ENCODE data around the gene LGR6. TPM values are rescaled to one million over a fixed set of nuclear protein-coding genes. Genes with fewer than 3 reads are reported as not detected.
"Not testable (repeated sequence)": the region's sequence is repeated elsewhere in the genome, so short reads cannot be mapped to it uniquely, and the experiment has no call there.

The LGR6 gene
- polyA plus RNA-seq, 3 donors, result 0.64 to 1.2 (median 1.1) TPM

- no peak for DNase-seq (ENCODE audit: low read depth in 3 of 3, low spot score in 2 of 3)
Observed at GRCh38 chr1:202237052-202237451, 43.5 kb downstream of the LGR6 start.

- DNase-seq (ENCODE audit: low read depth in 3 of 3, low spot score in 2 of 3), result no peak
Observed at GRCh38 chr1:202238914-202239313, 45.3 kb downstream of the LGR6 start.

- DNase-seq (ENCODE audit: low read depth in 3 of 3, low spot score in 2 of 3), result not testable (repeated sequence)
Observed at GRCh38 chr1:202240226-202240625, 46.6 kb downstream of the LGR6 start.

GRCh38 chr1:202240956-202241355, 47.4 kb downstream of the LGR6 start:
- DNase-seq (ENCODE audit: low read depth in 3 of 3, low spot score in 2 of 3), result no peak

DNA sequence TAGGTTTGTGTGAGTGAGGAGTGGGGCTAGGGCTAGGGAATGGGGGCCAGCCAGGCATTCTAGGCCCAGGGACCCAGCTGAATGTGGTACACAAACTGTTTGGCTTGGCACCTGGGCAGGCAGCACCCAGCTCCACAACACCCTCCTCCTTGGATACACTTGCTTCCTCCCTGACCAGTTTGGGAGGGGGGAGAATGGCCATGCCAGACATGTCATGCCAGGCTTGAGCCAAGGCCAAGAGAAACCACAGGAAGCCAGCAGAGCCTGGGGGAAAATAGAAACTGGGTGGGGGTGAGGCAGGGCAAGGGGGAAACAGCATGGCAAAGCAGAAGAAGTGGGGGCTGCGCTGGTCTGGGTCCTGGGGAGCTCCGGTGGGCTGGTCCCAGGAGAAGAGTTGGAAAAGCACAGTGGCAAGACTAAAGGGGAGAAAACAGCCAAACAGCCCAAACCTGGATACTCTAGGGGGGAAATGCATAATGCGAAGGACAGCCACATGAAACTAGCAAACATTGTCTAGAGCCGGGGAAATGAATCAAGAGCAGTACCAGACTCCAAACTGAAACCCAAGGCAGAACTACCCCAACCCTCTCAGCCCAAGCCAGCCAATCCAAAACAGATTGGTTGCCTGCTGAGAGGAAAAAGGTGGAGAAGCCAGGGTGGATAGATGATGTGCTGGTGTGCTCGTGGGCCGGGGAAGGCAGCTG, 47.9 kb downstream of the LGR6 start:
- no peak for DNase-seq (ENCODE audit: low read depth in 3 of 3, low spot score in 2 of 3)

GRCh38 chr1:202242080-202242419, 48.5 kb downstream of the LGR6 start:
- no peak for DNase-seq (ENCODE audit: low read depth in 3 of 3, low spot score in 2 of 3)

- no peak for DNase-seq (ENCODE audit: low read depth in 3 of 3, low spot score in 2 of 3)
Observed at GRCh38 chr1:202243006-202243405, 49.4 kb downstream of the LGR6 start.

DNA sequence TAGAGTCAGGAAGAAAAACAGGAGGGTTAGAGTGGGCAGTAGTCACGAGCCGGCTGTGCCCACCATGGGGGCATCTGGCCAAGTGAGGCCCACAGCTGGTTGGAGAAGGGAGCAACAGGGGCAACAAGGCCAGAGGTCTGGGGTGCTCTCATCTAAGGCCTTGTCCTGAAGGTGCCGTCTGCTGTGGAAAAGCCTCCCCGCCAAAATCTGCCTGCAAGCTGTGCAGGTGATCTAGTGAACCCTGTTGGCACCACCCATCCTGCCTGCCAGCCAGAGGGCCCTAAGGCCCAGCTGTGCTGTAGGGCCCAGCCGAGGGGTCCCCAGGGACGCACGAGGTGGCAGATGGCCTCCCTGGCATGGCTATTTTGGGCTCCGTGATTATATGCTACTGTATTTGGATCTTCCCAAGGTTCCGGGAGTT, 51.3 kb downstream of the LGR6 start:
- no peak for DNase-seq (ENCODE audit: low read depth in 3 of 3, low spot score in 2 of 3)

DNA sequence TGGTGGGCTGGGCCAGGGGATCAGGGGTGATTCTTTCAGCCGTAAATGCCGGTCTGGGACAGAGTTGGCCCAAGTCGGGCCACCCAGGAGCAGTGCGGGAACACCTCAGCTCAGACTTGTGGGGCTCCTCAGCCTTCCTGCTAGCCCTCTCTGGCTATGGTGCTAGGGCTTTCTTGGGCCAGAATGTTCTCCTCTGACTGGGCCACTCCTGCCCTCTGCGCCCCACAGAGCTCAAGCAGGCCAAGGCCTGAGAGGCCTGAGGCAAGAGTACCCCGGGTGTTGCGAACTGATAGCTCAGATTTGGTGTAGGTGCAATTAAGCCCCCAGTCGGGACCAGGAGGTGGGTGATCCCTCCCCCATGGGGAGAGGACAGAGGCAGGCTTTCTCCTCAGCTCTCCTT, 51.8 kb downstream of the LGR6 start:
- DNase-seq (ENCODE audit: low read depth in 3 of 3, low spot score in 2 of 3), result no peak

- DNase-seq (ENCODE audit: low read depth in 3 of 3, low spot score in 2 of 3), result no peak
Observed at GRCh38 chr1:202247104-202247503, 53.5 kb downstream of the LGR6 start.

DNA sequence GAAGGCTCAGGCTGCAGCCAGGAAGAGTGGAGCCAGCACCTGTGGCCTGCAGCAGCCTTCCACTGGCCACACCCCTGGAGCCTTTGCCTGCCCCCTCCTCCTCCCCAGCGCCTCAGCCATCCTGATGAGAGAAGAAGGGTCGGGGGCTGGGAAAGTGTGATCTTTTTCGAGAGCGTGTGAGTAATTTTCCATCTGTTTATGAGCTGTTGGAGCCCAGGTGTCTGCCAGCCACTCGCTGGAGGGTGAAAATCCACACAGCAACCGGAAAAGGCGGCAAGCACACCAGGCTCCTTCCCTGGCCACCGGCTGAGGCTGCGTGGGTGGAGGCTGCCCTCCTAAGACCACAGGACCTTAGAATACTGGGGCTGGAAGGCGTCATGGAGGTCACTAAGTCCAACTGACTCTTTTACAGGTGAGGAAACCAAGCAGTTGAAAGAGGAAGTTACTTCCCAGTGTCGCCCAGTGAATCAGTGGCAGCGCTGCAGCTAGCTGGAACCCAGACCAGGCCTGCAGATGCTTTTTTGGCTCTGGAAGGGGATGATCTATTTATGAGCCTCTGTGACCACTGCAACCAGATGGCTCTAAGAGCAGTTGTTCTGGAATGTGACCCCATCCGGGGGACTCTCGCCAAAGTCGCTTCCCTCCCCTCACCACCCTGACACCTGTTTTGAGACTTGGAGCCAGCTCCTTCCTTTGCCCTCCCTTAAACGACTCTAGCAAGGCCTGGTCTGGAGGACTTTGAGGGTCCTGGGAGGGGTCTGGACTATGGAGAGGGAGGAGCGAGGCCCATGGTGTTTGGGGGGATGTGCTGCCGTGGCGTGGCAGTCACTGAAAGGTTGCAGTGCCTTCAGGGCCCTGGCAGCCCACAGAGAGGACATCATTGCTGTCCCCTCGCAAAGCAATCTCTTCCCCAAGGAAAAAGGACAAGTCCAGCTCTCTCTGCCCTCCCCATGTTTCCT, 54.5 kb downstream of the LGR6 start:
- DNase-seq (ENCODE audit: low read depth in 3 of 3, low spot score in 2 of 3), result no peak

- DNase-seq (ENCODE audit: low read depth in 3 of 3, low spot score in 2 of 3), result no peak
Observed at GRCh38 chr1:202248861-202249260, 55.3 kb downstream of the LGR6 start.

DNA sequence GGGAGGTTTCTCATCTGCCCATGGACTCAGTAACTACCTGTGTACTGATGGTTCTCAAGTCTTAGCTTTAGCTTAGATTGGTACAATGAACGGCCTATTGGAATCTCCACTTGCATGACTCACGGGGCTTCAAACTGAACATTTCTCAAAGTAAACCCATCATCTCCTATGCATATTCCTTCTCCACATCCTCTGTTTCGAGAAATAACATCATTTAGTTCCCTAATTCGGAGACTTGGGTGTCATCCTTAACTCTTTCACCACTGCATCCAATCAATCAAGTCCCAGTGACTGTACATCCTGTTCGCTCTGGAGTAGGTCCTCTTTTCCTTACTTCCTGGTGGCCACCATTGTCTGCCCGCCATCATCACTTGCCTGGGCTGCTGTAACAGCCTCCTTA, 55.8 kb downstream of the LGR6 start:
- no peak for DNase-seq (ENCODE audit: low read depth in 3 of 3, low spot score in 2 of 3)

DNA sequence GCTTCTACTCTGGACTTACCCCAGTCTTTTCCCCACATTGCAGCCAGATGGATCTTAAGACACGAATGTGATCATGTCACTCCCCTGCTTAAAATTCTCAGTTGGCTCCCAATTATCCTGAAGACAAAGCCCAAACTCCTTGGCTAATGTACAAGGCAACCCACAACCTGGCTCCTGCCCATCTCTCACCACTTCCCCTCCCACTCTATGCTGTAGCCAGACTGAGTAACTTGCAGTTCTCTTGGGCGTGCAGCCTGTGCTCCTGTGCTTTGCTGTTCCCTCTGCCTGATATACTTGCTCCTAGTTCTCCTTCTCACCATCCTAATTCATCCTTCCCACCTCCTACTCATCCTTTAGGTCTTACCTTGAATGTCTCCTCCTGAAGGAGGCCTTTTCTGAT, 56.2 kb downstream of the LGR6 start:
- DNase-seq (ENCODE audit: low read depth in 3 of 3, low spot score in 2 of 3), result no peak

DNA sequence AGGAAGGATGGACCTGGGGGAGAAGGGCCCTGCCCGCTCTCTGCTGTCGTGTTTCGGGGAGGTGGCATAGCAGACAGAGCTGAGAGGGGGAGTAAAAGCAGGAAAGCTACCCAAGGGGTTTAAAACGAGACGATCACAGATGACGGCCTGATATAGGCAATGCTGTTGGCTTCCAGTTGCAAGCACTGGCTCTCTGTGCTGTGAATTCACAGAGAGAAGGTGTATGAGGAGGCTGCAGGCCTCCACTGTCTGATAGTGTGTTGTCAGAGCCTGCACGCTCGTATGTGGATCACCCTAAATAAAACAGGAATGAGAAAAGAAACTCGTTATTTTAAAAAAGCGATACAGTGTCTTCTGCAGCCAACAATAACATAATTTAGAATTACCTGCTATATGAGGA, 57.4 kb downstream of the LGR6 start:
- DNase-seq (ENCODE audit: low read depth in 3 of 3, low spot score in 2 of 3), result no peak

DNA sequence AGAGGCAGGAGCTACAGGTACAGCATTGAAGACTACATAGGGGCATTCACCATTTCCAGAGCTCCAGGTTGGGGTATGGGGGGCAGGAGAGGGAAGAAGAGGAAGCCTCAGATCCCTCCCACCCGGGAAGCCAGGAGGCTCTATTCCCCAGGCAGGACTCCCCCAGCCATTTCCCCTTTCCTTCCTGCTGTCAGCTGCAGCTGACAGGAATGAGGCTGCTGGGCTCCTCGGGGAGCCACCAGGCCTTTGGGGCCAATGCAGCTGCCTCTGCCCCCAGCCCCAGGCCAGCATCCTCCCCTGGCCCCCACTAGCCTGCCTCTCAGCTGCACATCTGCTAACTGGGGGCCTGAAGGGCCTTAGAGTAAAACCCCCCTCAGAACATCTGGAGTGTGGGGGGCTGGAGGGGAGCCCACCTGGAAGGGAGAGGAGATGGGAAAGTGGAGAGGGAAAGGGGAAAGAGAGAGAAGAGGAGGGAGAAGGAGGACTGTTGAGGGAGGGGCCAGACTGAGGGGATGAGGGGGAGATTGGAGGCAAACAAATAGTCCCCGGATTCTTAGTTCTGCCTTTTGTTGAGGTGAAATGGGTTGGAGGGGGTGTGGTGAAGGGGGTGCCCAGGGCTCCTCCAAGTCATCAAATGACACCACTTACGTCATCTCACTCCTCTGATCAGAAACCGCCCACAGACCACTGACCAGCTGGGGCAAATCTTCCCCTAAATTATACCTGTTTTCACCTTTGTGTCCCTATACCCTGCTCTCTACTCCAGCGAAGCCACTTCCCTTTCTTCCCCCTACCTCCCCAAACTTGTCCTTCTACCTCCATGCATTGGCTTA, 58.0 kb downstream of the LGR6 start:
- no peak for DNase-seq (ENCODE audit: low read depth in 3 of 3, low spot score in 2 of 3)

DNA sequence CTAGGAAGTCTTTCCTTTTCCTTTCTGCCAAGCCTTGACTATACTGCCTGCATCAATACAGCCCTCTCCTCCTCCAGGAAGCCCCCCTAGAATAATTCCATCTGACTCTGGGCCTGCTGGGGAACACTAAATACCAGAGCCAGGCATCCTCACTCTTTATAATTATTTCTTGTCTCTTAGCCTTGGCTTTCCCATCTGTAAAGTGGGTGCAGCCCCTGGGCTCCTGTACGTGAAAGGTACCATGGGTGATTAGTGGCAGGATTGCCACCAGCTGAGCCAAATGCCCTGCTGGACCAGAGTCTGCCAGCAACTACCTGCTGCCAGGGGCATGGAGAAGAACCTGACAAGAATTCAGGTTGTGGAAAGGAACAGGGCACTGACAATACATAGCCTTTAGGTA, 58.7 kb downstream of the LGR6 start:
- DNase-seq (ENCODE audit: low read depth in 3 of 3, low spot score in 2 of 3), result no peak

DNA sequence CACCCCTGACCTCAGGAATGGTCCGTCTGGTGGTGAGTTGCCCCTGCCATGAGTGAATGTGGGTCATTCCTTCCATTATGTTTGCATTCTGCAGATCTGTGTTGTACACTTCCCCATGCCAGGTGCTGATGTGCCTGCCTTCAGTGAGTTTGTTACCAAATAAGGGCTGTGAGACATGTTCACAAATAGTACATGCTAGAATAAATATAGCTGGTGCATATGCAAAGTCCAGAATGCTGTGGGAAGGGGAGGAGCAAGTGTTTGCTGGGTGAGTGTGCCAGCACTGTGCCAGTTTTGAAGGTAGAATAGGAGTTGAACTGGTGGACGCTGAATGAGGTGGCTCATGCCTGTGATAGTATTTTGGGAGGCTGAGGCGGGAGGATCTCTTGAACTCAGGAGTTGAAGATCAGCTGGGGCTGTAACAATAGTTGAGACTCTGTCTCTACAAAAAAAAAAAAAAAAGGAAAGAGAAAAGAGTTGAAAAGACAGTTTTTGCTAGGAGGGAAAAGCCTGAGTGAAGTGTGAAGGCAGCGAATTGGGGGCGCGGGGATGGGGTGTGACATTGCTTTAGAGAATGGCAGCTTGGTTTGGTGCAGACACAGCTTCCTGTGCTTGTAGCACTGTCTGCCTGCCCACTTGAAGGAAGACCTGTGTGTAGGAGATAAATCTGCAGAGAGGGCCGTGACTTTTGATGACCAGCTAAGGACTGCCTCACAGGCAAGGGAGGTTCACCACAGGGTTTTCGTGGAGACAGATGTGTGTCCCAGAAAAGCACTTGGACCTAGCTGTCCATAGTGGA, 61.1 kb downstream of the LGR6 start:
- no peak for DNase-seq (ENCODE audit: low read depth in 3 of 3, low spot score in 2 of 3)

- DNase-seq (ENCODE audit: low read depth in 3 of 3, low spot score in 2 of 3), result peak in 1 of 3 donors; percentile 13
Observed at GRCh38 chr1:202255343-202255742, 61.7 kb downstream of the LGR6 start.

DNA sequence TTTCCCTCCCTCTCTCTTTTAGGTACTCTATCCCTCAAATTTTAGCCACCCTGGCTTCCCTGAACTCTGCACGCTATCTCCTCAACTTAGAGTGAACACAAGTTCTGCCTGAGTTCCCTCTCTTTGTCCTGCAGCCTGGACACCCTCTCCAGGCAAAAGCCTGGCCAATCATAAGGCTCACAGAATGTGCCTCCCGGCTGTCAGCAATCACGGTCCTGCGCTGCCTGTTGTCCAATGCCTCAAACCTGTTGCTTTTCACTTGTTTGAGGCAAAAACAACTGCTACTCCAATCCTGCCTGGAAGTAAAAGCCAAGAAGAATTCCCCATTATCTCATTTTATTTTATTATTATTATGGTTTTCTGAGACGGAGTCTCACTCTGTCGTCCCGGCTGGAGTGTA, 66.1 kb downstream of the LGR6 start:
- no peak for DNase-seq (ENCODE audit: low read depth in 3 of 3, low spot score in 2 of 3)

Measured in right renal cortex interstitium (tissue), 3 donors.